GM20431 (cell line): ENCODE data around the gene BMERB1.
"Not testable (repeated sequence)": the region's sequence is repeated elsewhere in the genome, so short reads cannot be mapped to it uniquely, and the experiment has no call there.

ENCODE experiments used
- in situ Hi-C: fragments of 300-500 bp; cut with MseI, MboI; formaldehyde crosslinking; loops from one replicate; pipeline ENCODE4 v1.15.0; 2020; ENCODE audit warnings: low sequenced_read_pairs; ENCODE audit not compliant: unreplicated experiment

The BMERB1 gene

GRCh38 chr16:15422222-15422621 lies 12.2 kb upstream of the BMERB1 start:
- in situ Hi-C loops: no loop called here

- in situ Hi-C loops: no loop called here
These were observed 8.5 kb upstream of the BMERB1 start for GRCh38 chr16:15425861-15426260.

DNA sequence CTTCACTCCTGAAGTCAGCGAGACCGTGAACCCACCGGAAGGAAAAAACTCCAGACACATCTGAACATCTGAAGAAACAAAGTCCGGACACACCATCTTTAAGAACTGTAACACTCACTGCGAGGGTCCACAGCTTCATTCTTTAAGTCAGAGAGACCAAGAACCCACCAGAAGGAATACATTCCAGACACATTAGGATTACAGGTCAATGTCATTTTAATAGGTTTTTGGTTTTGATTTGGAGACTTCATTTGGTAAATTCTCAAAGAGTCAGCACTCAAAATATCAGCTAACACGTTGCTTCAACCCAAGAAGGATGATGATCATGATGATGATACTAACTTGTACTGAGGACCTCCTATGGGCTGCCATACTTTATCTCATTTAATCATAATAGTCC lies 7.6 kb upstream of the BMERB1 start:
- in situ Hi-C loops: no loop called here

DNA sequence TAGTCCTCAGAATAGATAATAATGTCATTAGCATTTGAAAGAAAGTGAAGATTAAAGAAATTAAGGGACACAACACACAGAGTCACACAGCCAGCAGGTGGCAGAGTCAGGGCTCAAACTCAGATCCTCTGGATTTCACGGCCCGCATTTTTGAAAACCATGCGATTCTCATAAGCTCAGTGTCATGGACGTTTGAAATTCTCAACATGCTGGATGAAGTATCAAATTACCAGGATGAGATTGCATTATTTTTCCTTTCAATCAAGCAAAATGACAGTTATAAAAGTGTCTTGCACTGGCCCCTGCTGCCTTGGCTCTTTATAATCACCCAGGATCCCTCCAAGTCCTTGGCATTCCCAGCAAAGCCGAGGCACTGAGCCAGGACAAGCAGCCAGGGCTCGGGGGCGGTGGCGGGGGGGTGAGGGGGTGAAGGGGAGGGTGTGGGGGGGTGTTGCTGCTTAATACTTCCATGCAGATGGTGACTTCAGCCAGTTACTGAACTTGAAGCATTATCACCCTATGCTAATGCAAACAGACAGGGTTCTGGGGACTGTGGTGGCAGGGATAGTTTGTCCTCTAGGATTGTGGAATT lies 6.6 kb upstream of the BMERB1 start:
- in situ Hi-C loops: no loop called here

DNA sequence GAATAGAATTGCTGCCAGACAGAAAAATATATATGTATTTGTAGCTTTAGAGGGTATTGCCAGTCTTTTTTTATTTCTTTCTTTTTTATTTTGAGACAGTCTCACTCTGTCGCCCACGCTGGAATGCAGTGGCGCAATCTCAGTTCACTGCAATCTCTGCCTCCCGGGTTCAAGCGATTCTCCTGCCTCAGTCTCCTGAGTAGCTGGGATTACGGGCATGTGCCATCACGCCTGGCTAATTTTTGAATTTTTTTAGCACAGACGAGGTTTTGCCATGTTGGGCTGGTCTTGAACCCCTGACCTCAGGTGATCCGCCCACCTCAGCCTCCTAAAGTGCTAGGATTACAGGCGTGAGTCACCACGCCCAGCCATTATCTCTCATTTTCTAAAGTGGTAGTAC lies 3.5 kb upstream of the BMERB1 start:
- in situ Hi-C loops: not testable (repeated sequence)

DNA sequence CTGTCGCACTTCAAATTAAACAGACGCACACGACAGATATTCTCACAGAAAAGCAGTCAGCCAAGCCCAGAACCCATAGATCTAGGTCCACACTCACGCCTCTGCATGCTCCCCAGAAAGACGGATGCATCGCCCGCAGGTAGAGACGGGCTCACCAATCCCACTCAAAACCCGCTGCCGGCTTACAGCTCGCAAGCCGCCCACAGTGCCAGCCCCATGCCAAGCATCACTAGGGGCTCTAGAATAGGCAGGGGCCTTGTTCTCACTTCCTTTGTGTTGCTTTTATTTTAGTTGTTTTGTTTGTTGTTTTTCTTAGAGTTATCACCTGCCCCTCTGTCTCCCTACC lies 336 bp upstream of the BMERB1 start:
- in situ Hi-C loops: no loop called here

GRCh38 chr16:15435216-15435864 lies 952 bp downstream of the BMERB1 start:
- in situ Hi-C loops: no loop called here

DNA sequence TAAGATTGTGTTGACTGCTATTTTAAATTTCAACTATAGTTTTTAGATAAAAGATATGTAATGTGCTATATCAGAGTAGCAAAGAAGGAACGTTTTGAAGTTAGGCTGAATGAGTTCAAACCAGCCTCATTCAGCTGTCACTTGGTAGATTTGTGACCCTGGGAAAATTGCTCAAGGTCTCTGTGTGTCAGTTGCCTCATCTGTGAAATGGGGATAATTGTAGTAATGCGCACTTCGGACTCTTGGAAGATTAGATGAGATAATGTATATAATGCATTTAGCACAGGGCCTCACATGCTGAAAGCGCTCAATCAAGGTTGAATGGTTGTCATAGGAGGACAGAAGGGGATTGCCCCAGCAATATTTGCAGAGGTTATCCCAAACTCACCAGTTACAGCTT lies 4.7 kb downstream of the BMERB1 start:
- in situ Hi-C loops: no loop called here

- in situ Hi-C loops: no loop called here
These were observed 5.1 kb downstream of the BMERB1 start for GRCh38 chr16:15439521-15439920.

- in situ Hi-C loops: no loop called here
These were observed 6.5 kb downstream of the BMERB1 start for GRCh38 chr16:15440852-15441251.

- in situ Hi-C loops: not testable (repeated sequence)
These were observed 7.8 kb downstream of the BMERB1 start for GRCh38 chr16:15442140-15442539.

DNA sequence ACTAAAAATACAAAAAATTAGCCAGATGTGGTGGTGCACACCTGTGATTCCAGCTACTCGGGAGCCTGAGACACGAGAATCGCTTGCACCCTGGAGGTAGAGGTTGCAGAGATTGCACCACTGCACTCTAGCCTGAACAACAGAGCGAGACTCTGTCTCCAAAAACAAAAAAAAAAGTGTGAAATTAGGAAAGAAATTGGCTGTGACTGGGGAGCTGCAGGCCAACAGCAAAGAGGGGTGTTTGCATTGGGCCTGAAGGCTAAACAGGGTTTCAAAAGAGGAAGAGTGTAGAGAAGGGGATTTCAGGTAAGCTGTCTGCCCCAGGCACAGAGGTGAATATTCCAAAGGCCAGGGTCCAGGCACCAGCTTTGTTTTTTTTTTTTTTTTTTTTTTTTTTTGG lies 9.4 kb downstream of the BMERB1 start:
- in situ Hi-C loops: no loop called here

GRCh38 chr16:15444264-15444663 lies 9.9 kb downstream of the BMERB1 start:
- in situ Hi-C loops: no loop called here

DNA sequence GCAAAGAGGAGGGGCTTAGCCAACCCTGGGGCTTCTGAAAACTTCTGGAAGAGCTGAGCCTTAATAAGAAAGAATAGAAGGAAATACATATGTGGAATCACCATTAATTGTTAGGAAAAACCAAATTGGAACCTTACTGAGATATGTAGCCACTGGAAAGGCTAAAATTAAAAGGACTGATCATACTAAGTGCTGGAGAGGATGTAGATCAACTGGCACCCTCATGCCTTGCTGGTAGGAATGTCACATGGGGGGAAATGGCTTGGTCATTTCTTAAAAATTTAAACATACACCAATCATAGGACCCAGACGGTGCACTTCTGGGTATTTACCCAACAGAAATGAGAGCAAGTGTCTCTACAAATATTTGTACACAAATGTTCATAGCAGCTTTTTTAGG lies 11.1 kb downstream of the BMERB1 start:
- in situ Hi-C loops: no loop called here

- in situ Hi-C loops: no loop called here
These were observed 12.5 kb downstream of the BMERB1 start for GRCh38 chr16:15446901-15447300.

DNA sequence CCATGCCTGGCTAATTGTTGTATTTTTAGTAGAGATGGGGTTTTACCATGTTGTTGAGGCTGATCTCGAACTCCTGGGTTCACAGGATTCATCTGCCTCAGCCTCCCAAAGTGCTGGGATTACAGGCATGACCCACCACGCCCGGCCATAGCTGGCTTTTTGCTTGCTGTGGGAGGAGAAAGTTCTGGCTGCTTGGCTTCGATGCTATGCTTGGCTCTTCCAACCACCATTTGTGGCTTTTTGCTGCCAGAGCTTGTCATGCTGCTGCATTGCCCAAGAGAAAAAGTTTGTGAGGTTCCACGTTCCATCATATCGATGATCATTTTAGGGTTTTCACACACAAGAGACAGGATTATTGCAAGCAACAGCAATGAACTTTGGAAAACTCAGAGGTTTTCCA lies 16.2 kb downstream of the BMERB1 start:
- in situ Hi-C loops: no loop called here

GRCh38 chr16:15451098-15451731 lies 16.8 kb downstream of the BMERB1 start:
- in situ Hi-C loops: no loop called here

GRCh38 chr16:15452246-15452855 lies 18.0 kb downstream of the BMERB1 start:
- in situ Hi-C loops: no loop called here

- in situ Hi-C loops: not testable (repeated sequence)
These were observed 18.9 kb downstream of the BMERB1 start for GRCh38 chr16:15453296-15453695.

- in situ Hi-C loops: not testable (repeated sequence)
These were observed 20.5 kb downstream of the BMERB1 start for GRCh38 chr16:15454933-15455332.

DNA sequence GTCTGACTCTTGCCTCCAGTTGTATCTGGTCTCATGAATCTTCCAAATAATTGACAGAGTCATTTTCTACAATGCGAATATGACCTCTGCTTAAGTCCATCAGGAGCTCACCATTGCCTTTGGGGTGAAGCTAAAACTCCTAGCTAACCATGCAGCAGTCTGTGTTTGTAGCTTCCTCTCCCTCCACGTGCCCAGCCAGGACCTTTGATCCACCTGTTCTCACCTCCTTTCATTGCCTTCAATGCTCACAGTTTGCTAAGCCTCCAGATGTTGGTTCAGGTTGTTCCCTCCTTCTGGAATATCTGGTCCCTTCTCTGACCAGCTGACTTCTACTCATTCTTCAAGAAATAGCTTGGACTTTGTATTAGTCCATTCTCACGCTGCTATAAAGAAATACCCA lies 23.0 kb downstream of the BMERB1 start:
- in situ Hi-C loops: no loop called here
